HUDEP-2 (cell line): ENCODE data around the gene FBXW4.

ENCODE experiments used
- DNase-seq, 76 experiments: peaks; one replicate each; lab custom pipeline; 2025; ENCODE audit not compliant: unreplicated experiment in 76 of 76; lab: John Stamatoyannopoulos, UW

FBXW4 gene

GRCh38 chr10:101570428-101571270, 124.3 kb downstream of the FBXW4 start:
- peak in 37 of 76 experiments; percentile 8 to 93 (median 43) for DNase-seq

DNA sequence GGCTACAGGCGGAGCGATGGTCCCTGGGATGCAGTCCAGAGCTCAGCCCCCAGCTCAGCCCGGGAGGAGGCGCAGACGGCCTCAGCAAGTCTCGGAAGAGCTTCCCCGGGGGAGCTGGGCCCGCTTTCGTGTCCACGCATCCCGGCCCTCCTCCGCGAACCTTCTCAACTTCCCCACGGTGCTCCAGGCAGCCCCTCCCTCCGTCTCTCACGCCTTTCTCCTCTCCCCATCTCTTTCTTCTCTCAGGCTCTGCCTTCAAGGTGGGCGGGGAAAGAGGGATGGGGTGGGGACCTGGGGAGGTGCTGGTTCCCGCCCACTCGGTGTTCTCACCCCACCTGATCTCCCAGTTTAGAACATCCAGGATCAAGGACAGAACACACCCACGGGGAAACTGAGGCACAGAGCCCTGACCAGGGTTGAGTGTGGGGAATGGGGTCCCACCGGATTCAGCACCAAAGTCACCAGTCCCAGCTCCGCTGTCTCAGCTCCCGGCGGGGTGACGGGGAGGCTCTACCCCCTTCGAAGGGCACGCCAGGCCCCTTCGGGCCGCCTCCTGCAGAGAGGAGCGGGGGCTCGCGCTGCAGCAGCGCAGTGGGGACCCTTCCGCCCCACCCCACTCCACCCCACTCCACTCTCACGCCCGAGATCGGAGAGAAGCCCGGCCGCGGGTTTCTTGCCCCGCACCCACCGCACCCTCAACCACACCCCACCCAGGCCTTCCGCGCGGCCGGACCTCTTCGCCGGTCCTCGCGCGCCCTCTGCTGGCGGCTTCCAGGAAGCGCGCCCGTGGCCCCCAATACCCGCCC, 125.1 kb downstream of the FBXW4 start:
- peak in 65 of 76 experiments; percentile 6 to 86 (median 62) for DNase-seq

DNA sequence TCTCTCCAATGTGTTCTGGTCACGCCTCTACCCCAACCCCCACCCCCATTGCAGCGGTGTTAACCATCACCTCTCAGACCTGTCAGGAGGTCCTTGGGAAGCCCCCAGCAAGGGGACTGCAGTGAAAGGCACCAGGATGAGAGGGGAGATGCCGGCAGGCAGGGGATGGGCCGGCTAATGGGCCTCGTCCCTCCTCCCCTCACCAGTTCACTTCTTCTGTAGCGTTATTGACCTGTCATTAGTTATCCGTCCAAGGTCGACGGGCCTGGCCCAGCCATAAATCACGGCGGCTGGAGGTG, 125.7 kb downstream of the FBXW4 start:
- no peak for DNase-seq

DNA sequence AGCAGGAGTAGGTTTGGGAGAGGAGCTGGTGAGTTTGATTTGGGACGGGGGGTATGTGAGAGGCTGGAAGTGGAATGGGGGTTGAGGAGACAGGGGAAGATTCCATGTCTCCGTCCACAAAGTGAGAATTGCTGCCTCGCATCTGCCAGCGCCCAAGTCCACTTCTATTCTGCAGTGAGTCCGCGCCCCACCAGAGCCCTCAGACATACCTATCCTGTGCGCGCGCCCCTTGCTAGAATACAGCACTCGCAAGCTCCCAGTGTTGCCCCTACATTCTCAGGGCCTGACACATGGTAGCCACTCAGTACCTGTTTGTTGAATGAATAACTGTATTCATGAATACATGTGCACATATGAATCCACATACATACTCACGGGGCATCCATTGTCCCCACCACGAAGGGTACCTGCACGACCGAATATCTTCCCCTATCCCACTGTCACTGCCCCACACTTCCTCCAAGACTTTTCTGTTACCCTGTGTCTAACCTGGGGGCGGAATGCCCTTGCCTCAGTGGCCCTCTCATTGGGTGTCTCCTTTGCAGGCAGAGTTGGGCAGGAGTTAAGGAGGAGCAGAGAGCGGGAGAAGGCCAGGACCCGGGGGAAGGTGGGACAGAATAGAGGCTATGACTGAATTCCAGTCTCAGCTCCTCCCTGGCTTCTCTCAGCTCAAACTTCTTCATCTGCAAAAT, 126.8 kb downstream of the FBXW4 start:
- no peak for DNase-seq

DNA sequence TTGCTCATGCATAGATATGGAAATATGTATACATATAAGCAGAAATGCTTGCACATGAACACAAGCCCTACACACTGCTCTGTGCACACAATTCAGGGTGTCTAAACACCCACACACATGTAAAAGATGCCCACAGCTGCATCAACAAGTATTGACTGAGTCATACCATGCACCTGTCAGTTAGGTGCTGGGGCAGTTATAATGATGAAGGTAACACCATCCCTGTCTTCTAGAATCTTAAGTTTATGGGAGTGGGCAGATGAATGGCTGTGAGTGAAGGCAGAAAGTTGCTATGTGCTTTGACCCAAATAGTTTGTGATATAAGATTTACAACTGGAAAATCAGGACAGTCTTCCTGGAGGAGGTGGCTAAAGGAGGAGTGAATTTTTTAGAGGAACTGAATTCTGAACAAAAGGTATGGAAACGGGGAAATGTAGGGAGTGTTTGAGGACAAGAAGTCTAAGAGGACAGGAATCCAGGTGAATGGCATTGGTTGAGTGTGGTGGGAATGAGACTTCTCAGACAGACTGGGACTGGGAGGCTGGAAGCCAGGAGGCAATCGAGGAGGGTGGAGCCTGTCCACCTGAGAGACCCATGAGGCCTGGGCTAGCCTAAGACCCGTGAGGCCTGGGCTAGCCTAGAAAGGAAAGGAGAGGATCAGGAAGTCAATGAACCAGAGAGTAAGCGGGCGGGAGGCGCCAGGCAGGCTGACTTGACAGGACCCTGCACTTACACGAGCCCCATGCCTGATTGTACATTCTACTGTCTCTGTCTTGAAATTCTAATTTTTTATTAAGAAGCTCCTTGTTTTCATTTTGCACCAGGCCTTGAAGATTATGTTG, 127.6 kb downstream of the FBXW4 start:
- DNase-seq, result no peak

- peak in 4 of 76 experiments; percentile 9 to 33 (median 14) for DNase-seq
These were observed 128.4 kb downstream of the FBXW4 start for GRCh38 chr10:101566333-101567164.

DNA sequence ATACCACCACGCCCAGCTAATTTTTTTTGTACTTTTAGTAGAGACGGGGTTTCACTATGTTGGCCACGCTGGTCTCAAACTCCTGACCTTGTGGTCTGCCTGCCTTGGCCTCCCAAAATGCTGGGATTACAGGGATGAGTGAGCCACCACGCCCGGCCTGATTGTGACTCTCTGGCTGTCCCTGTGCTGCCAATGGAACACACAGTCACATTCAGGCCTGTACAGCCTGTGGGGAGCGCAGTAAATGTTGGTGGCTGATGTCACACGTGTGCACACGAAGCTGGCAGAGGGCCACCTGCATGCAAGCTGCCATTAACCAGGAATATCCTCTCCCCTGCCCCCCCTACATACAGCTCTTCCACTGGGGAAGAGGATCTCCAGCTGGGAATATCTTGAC, 129.0 kb downstream of the FBXW4 start:
- DNase-seq, result no peak

DNA sequence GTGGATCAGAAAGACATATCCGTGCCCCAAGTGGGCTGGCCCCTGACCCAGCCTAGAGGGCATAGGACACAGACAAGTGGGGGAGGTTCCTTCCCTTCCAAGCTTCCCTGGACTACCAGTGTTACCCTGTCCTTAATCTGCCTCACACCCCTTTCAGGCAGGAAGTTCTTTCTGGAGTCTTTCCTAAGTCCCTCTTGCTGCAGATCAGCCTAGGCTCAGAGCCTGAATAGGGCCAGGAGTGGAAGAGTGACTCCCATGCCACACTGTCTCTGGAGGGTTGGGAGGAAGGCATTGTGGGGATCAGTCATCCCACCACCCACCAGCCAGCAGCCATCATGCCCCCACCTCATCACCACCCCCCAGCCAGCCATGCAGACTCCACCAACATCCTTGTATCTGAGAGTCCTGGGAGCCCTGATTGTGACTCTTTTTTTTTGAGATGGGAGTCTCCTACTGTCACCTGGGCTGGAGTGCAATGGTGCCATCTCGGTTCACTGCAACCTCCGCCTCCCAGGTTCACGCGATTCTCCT, 129.5 kb downstream of the FBXW4 start:
- no peak for DNase-seq

DNA sequence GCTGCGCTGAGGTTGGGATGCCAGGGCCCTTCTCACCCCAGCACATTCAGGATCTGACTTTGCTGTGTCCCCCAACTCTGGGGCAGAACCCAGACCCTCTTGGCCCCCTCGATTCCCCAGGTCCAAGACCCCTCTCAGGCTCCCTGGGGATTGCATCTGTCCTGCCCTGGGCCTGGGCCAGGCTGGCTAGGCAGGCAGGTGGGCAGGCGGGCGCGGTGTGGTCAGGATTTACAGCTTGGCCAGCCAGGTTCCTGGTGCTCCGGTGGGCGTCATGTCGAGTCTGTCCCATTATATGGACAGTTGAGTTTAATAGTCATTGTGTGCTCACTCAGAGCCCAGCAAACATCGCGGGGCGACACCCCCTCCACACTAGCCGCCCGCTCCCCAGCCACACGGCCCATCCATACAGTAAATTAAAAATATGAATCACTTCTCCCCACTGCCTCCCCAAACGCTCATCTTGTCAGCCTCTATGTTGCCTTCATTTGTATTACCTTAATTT, 130.4 kb downstream of the FBXW4 start:
- DNase-seq, result no peak

DNA sequence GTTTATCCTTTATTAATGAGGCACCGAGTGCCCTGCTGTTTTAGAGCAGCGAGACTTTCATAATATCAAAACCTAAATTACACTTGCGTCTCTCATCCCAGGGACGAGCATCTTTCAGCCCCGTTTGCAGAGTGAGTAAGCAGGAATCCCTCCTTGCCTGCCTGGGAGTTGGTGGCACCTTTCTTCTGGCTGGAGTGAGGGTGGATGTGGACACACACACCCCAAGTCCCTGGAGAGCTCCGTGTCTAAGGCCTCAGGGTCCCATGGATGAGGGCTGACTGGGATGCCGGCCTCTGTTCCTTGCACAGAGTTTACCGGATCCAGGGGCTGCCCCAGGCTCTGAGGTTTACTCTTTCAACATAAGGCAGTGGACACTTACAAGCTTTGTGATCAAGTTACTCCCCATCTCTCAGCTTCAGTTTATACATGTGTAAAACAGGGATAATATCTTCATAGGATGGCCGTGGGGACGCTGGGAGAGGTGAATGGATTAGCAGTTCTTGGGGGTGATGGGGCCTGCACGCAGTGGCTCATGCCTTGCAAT, 131.4 kb downstream of the FBXW4 start:
- DNase-seq, result no peak

DNA sequence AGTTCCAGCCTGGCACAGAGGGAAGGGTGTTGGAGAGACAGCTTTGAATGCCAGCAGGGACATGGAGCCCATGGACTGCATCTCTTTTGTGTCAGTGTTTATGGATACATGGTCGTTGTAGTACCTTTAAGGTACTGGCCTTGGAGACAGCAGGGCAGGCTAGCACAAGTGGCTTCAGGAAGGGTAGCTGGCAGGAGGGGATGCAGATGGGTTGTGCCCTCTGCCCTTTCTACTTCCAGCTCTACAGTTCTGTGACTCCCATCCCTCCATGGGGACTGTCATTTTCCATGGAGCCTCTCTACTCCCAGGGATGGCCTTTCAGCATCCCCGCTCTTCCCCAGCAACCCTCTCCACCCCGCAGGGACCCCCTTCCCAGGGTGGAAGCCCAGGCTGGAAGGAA, 132.0 kb downstream of the FBXW4 start:
- DNase-seq, result no peak

DNA sequence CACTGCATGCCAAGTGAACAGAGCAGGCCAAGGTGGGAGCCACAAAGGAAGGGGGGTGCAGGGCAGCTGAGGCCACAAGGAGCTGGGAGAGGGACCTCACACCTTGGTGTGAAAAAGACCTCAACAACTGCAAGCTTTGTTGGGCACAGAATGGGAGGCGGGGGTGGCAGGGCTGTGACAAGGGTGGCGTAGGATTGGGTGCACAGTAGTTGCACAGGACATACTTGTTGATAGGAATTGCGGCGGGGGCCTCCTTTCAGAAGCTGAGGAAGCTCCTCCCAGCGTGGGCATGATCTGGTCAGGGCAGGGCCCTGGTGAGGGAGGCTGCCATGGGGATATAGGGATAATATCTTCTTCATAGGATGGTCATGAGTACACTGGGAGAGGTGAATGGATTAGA, 132.7 kb downstream of the FBXW4 start:
- no peak for DNase-seq

- DNase-seq, result no peak
These were observed 133.7 kb downstream of the FBXW4 start for GRCh38 chr10:101561068-101561915.
